Measurements from ENCODE around the gene DCPS.
"Not testable (repeated sequence)": the region's sequence is repeated elsewhere in the genome, so short reads cannot be mapped to it uniquely, and the experiment has no call there.

DCPS gene

DNA sequence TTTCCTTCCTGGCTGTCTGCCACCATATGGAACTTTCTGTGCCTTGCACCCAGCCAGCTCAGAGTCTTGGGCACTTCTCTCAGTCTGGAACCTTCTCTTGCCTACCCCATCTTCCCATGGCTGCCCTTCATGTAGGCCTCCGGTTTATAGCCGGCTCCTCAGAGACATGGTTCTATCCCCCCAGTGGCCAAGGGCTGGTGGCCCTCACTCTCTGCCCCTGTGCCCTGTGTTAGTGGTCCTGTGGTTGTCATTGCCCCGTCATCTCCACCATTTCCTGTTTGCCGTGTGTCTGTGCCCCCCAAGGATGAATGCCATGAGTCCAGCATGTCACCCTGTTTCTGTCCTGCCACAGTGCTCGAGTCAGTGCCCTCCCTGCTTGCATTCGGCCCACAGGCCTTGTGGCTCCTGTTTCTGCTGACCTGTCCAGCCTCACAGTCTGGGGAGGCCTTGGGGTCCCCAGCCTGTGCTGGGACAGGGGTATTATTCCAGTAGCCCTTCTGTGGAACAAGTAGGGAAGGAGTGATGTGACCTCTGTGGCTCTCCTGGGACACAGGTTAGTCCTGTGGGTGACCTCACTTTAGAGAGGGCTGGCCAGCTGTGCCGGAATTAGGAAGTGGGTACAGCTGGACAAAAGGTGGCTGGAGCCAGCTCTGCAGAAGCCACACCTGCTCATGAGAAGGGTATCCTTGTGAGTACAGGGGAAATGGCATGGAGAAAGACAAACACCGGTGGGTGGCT lies 82.3 kb downstream of the DCPS start:
- DNase-seq, result no peak

GRCh38 chr11:126386729-126387071 lies 82.8 kb downstream of the DCPS start:
- DNase-seq, result peak; percentile 22

DNA sequence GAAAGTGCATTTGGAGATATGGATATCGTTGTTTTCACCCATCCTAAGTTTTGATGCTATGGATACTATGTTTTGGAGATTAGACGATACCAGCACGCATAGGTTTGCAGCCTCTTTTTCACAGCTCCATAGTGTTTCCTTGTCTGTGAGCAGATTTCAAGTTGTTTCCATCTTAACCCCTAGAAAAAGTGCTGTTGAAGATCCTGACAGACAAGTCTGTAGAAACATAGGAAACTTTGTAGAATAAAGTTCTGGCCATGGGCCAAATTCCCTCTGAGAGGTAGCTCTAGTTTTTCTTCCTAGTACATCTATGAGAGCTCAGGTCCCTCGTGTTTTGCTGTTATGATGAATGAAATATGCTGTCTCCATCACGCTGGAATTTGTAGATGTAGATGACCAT lies 84.0 kb downstream of the DCPS start:
- DNase-seq, result no peak

DNA sequence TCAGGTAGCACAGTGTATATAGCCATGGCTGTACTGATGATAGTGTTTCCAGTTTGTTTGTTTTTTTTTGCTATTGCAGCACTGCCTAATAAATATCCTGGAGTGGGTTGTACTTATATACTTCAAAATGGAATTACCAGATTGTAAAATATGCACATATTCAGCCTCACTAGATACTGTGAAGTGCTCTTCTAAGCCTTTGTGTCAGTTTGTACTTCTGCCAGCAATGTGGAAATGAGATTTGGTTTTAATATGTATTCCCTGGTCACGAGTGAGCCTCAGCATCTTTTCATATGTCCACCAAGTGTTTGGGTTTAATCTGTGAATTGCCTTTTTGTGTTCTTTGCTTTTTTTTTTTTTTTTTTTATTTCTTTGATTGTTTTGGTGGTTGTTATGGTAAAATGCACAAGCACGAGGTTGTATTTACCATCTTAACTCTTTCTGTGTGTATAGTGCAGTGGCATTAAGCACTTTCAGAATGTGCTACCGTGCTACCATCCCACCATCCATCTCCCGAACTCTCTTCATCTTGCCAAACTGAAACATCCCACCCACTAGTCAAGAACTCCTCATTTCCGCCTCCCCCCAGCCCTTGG lies 86.5 kb downstream of the DCPS start:
- DNase-seq, result no peak

GRCh38 chr11:126391286-126391954 lies 87.6 kb downstream of the DCPS start:
- DNase-seq, result no peak

GRCh38 chr11:126391970-126392632 lies 88.2 kb downstream of the DCPS start:
- DNase-seq, result peak; percentile 17 to 47

DNA sequence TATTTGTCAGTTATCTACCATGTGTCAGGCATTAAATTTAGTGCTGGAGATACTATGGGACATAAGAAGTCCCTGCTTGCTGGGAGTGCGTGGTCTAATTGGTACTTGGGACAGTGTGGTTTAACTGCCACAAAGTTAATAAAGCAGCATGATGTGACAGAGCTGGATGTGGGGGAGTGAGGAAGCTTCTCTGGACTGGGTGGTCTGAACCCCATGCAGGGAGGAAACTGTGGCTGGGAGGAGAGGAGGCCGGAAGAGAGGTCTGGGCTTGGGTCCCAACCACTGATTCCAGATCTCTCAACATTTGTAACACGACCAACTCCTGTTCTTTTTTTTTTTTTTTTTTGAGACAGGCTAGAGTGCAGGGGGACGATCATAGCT lies 88.8 kb downstream of the DCPS start:
- no peak for DNase-seq

GRCh38 chr11:126393143-126393542 lies 89.3 kb downstream of the DCPS start:
- no peak for DNase-seq

GRCh38 chr11:126394036-126394435 lies 90.2 kb downstream of the DCPS start:
- no peak for DNase-seq

- DNase-seq, result not testable (repeated sequence)
Measured at GRCh38 chr11:126394634-126395072, 90.8 kb downstream of the DCPS start.
